Right lobe of liver (tissue), 4 donors: Measurements from ENCODE around the gene TRIM38.

ENCODE experiments used
- POLR2A ChIP-seq: fragments of 450-650 bp; IDR thresholded peaks from one replicate; pipeline ENCODE4 v1.6.1; 2017; ENCODE audit warnings: antibody characterized with exemption, mild to moderate bottlenecking
- TF ChIP-seq, protein P1 (sequence below), 4 donors: fragments of 200-600 bp in 3 of 4; fragments of 450-650 bp in 1 of 4; IDR thresholded peaks; one replicate each; pipeline versions ENCODE4 v1.5.1 to v1.8.0; 2016 to 2022; ENCODE audit warnings: antibody characterized with exemption in 4 of 4, mild to moderate bottlenecking in 2 of 4
- donor health status: DM: no; HTN: no; CAD: no.
- donor health status: DM: no; HTN: no; CAD: no.
- donor health status: DM: no; HTN: yes; CAD: no.

DNA sequence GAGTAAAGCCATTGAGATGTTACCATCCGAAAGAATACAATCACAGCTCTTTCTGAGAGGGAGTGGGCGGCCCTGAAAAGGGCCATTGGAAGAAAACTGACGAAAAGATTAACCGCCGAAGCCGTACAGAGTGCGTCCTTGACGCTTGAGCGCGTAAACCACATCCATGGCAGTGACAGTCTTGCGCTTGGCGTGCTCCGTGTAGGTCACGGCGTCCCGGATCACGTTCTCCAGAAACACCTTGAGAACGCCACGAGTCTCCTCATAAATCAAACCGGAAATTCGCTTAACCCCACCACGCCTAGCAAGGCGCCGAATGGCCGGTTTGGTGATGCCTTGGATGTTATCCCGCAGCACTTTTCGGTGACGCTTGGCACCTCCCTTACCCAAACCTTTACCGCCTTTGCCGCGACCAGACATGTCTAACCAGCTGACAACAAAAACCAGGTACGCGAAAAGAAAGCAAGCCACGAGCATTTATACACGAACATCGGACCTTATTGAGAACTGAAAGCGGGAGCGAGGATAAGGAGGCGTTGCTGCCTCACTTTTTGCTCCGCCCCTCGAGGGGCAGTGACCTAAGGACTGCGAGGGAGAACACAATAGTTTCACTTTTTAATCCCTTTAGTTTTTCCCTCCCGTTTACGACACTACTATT is 64.4 kb downstream of the TRIM38 start:
- TF ChIP-seq, protein P1, sequence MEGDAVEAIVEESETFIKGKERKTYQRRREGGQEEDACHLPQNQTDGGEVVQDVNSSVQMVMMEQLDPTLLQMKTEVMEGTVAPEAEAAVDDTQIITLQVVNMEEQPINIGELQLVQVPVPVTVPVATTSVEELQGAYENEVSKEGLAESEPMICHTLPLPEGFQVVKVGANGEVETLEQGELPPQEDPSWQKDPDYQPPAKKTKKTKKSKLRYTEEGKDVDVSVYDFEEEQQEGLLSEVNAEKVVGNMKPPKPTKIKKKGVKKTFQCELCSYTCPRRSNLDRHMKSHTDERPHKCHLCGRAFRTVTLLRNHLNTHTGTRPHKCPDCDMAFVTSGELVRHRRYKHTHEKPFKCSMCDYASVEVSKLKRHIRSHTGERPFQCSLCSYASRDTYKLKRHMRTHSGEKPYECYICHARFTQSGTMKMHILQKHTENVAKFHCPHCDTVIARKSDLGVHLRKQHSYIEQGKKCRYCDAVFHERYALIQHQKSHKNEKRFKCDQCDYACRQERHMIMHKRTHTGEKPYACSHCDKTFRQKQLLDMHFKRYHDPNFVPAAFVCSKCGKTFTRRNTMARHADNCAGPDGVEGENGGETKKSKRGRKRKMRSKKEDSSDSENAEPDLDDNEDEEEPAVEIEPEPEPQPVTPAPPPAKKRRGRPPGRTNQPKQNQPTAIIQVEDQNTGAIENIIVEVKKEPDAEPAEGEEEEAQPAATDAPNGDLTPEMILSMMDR (IDR thresholded peaks at IDR 0.05) = no peak
- TF ChIP-seq POLR2A = peak; percentile 98
